ENCODE data around the gene GLT1D1. TPM values are rescaled to one million over a fixed set of nuclear protein-coding genes. Genes with fewer than 3 reads are reported as not detected.

The GLT1D1 gene
- total RNA-seq, 1 experiment from 2014 or later, result not detected

DNA sequence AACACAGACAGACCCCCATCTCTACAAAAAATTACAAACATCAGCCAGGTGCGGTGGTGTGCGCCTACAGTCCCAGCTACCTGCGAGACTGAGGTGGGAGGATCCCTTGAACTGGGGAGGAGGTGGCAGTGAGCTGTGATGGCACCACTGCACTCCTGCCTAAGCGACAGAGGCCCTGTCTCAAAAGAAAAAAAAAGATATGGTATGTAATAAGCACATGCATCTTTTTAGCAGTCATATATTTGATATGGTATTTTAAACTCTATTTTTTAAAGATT is 36.7 kb upstream of the GLT1D1 start:
- H4K20me1 ChIP-seq (ENCODE audit: low read length), result peaks cover 31% of the 10 kb centered on the region

DNA sequence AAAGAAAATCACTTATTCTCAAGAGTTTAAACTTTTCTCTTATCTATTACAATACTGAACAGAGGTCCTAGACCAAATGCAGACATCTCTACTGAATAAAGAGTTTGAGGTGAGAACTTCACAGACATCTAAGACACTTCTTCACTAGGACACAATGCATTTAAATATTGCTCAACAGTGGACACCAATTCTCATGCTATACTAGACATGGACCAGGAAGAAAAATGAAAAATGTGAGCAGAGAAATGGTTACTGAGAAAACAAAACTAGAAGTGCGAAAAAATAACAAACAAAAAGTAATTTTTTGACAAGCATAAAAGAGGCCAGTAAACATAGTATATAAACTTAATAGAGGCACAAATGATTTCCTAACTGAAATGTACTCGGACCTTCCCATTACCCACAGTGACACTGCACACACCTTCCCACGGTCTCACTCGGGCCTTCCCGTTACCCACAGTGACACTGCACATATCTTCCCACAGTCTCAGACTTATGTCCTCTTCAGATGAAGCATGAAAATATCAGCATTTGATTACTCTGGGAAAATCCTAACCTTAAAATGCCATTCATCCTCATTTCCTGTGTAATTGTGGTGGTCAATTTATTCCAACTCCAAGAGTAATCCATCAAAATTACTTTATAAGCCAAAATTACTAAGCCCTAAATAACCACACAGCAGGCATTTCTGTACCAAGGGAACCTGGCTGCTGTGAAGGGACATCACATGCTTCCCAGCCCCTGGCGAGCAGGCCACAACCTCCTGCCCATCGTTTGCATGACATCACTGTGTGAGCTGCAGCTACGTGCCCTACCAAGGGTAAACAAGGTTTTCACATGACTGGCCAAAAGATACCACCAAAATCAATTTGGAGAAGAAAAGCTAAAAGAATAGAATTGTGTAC is 35.9 kb upstream of the GLT1D1 start:
- ATAC-seq (no peak), DNase-seq (no peak)
- no peaks in the 10 kb centered on the region for H3F3A ChIP-seq (ENCODE audit: low read length, unreplicated experiment)
- no peak overlapping the region for H3K4me3 ChIP-seq (ENCODE audit: low read length)
- no peaks in the 10 kb centered on the region for H3K9me3 ChIP-seq (ENCODE audit: low read length)
- no peak overlapping the region for H3K4me2 ChIP-seq (ENCODE audit: low read length)
- 0 out of 2 replicates have a peak, but pooled peaks cover 5% of the 10 kb centered on the region for H3K4me1 ChIP-seq (ENCODE audit: insufficient read depth, low read length)
- H3K27ac ChIP-seq (ENCODE audit: low read length), result no peak overlapping the region
- CTCF ChIA-PET, result no interaction called here
- no peaks in the 10 kb centered on the region for H3K27me3 ChIP-seq (ENCODE audit: low read length)
- H3K9ac ChIP-seq (ENCODE audit: low read length), result no peak overlapping the region
- peaks cover 100% of the 10 kb centered on the region for H3K79me2 ChIP-seq (ENCODE audit: low read length)
- H2AFZ ChIP-seq (ENCODE audit: low read length), result no peak overlapping the region
- H3K36me3 ChIP-seq (ENCODE audit: low read depth, low read length), result peaks cover 35% of the 10 kb centered on the region
- H4K20me1 ChIP-seq (ENCODE audit: low read length), result peaks cover 31% of the 10 kb centered on the region
- no TSS peak for BruUV-seq (replicated peaks)
- POLR2A ChIA-PET (ENCODE audit: unreplicated experiment), result no interaction called here
- TF ChIP-seq EZH2phosphoT487 (IDR thresholded peaks at IDR 0.05; ENCODE audit: borderline replicate concordance, low read length), result no peak
- no peak for TF ChIP-seq EZH2 (IDR thresholded peaks at IDR 0.05; ENCODE audit: low read length, unreplicated experiment)
- TF ChIP-seq, protein P1, sequence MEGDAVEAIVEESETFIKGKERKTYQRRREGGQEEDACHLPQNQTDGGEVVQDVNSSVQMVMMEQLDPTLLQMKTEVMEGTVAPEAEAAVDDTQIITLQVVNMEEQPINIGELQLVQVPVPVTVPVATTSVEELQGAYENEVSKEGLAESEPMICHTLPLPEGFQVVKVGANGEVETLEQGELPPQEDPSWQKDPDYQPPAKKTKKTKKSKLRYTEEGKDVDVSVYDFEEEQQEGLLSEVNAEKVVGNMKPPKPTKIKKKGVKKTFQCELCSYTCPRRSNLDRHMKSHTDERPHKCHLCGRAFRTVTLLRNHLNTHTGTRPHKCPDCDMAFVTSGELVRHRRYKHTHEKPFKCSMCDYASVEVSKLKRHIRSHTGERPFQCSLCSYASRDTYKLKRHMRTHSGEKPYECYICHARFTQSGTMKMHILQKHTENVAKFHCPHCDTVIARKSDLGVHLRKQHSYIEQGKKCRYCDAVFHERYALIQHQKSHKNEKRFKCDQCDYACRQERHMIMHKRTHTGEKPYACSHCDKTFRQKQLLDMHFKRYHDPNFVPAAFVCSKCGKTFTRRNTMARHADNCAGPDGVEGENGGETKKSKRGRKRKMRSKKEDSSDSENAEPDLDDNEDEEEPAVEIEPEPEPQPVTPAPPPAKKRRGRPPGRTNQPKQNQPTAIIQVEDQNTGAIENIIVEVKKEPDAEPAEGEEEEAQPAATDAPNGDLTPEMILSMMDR (conservative IDR thresholded peaks at IDR 0.05; ENCODE audit: low read depth, low read length), result no peak
- no peaks in the 10 kb centered on the region for H3K9me2 ChIP-seq (replicated peaks; ENCODE audit: low read length)
- intact Hi-C loops (cut with micrococcal nuclease), result loop anchor here (2.0 kb wide), 1 partner anchor 15 kb away; no protein-coding TSS in a partner anchor

More for the DNA sequence above, 36.7 kb upstream of the GLT1D1 start:
- Histone ChIP-seq H3K9me2 (replicated peaks; ENCODE audit: low read length) (no peaks in the 10 kb centered on the region), H3K79me2 (ENCODE audit: low read length) (peaks cover 99% of the 10 kb centered on the region), H3K4me3 (ENCODE audit: low read length) (no peak overlapping the region), H3K4me2 (ENCODE audit: low read length) (no peak overlapping the region), H2AFZ (ENCODE audit: low read length) (no peak overlapping the region), H3K36me3 (ENCODE audit: low read depth, low read length) (peaks cover 38% of the 10 kb centered on the region), H3K27ac (ENCODE audit: low read length) (no peak overlapping the region), H3K9me3 (ENCODE audit: low read length) (no peaks in the 10 kb centered on the region), H3F3A (ENCODE audit: low read length, unreplicated experiment) (no peaks in the 10 kb centered on the region), H3K9ac (ENCODE audit: low read length) (no peak overlapping the region), H3K4me1 (ENCODE audit: insufficient read depth, low read length) (no peaks in the 10 kb centered on the region), H3K27me3 (ENCODE audit: low read length) (no peaks in the 10 kb centered on the region)
- BruUV-seq (replicated peaks), result no TSS peak
- ATAC-seq, result no peak
- ChIA-PET POLR2A (ENCODE audit: unreplicated experiment) (no interaction called here), CTCF (no interaction called here)
- TF ChIP-seq, protein P1 (conservative IDR thresholded peaks at IDR 0.05; ENCODE audit: low read depth, low read length), result no peak
- TF ChIP-seq EZH2phosphoT487 (IDR thresholded peaks at IDR 0.05; ENCODE audit: borderline replicate concordance, low read length) (no peak), EZH2 (IDR thresholded peaks at IDR 0.05; ENCODE audit: low read length, unreplicated experiment) (no peak)
- intact Hi-C loops (cut with micrococcal nuclease), result loop anchor here (2.0 kb wide), 1 partner anchor 14 kb away; no protein-coding TSS in a partner anchor
- DNase-seq, result no peak

Data from PC-3 (cell line).